GM10248 (cell line): ENCODE measurements around the gene BIRC3.
"Not testable (repeated sequence)": the region's sequence is repeated elsewhere in the genome, so short reads cannot be mapped to it uniquely, and the experiment has no call there.

Experiments
- CTCF ChIA-PET: fragments of 300-600 bp; sonication (Branson Sonifier 250); formaldehyde crosslinking; extraction: SDS; loops from one replicate; lab custom pipeline; 2021; ENCODE audit warnings: antibody characterized with exemption; lab: Yijun Ruan, JAX
- POLR2A ChIA-PET: fragments of 350-650 bp; sonication (Branson Sonifier 250); formaldehyde crosslinking; extraction: SDS; loops from one replicate; lab custom pipeline; 2020; ENCODE audit warnings: antibody characterized with exemption; lab: Yijun Ruan, JAX
- DNase-seq: peaks from one replicate; pipeline ENCODE4 v3.0.0; 2012; ENCODE audit errors: extremely low spot score
- CTCF ChIP-seq: IDR thresholded peaks from 2 replicates; pipeline ENCODE4 v1.5.1; 2012; ENCODE audit warnings: mild to moderate bottlenecking, low read depth; ENCODE audit errors: extremely low read depth, missing control alignments, control extremely low read depth

The BIRC3 gene

DNA sequence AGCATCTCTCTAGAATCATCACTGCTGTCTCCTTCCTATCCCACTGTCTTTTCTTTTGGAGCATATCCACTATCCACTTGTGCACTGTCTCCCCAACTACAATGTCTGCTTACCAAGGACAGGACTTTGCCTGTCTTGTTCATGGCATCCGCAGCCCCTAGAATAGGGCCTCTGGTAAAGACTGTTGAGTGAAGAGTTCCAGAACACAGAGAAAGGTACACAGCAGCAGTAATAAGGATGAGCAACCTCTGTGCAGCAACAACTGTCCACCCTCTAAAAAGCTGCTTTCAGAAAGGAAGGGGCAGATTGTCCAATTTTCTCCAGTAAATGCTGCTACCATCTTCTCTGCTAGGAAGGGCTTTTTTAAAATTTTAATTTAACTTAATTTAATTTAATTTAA is 25.5 kb upstream of the BIRC3 start:
- ChIA-PET POLR2A (no interaction called here), CTCF (interaction anchor here (1.0 to 9.7 kb wide), 8 partner anchors 12 to 374 kb away, joined by 3 to 159 read pairs (median 6); partner anchors contain the start of gene BIRC3)
- DNase-seq, result no peak
- no peak for TF ChIP-seq CTCF

GRCh38 chr11:102292933-102293332 is 24.4 kb upstream of the BIRC3 start:
- POLR2A ChIA-PET, result no interaction called here
- no peak for TF ChIP-seq CTCF
- CTCF ChIA-PET, result interaction anchor here (0.9 to 9.7 kb wide), 22 partner anchors 9 to 373 kb away, joined by 3 to 159 read pairs (median 6); partner anchors contain the start of gene BIRC3

GRCh38 chr11:102293873-102294601 is 23.2 kb upstream of the BIRC3 start:
- TF ChIP-seq CTCF, result peak; percentile 81
- ChIA-PET CTCF (interaction anchor here (0.7 to 9.7 kb wide), 38 partner anchors 8 to 372 kb away, joined by 3 to 159 read pairs (median 4); partner anchors contain the start of gene BIRC3), POLR2A (interaction anchor here (0.7 kb wide), 1 partner anchor 330 kb away, joined by 3 read pairs; no protein-coding TSS in a partner anchor)
- peak; percentile 64 for DNase-seq

More at GRCh38 chr11:102292933-102293332, 24.4 kb upstream of the BIRC3 start:
- no peak for DNase-seq

DNA sequence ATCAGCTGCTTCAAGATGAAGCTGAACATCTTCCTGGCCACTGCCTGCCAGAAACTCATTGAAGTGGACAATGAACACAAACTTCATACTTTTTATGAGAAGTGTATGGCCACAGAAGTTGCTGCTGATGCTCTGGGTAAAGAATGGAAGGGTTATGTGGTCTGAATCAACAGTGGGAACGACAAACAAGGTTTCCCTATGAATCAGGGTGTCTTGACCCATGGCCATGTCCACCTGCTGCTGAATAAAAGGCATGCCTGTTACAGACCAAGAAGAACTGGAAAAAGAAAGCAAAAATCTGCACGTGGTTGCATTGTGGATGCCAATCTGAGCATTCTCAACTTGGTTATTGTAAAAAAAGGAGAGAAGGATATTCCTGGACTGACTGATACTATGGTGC is 22.2 kb upstream of the BIRC3 start:
- no peak for TF ChIP-seq CTCF
- POLR2A ChIA-PET, result no interaction called here

DNA sequence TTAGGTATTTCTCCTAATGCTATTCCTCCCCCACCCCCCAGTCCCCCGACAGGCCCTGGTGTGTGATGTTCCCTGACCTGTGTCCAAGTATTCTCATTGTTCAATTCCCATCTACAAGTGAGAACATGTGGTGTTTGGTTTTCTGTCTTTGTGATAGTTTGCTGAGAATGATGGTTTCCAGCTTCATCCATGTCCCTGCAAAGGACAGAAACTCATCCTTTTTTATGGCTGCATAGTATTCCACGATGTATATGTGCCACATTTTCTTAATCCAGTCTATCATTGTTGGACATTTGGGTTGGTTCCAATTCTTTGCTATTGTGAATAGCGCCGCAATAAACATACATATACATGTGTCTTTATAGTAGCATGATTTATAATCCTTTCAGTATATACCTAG is 20.5 kb upstream of the BIRC3 start:
- DNase-seq, POLR2A ChIA-PET: not testable (repeated sequence)
- CTCF ChIA-PET, result interaction anchor here (1.2 to 9.7 kb wide), 8 partner anchors 10 to 370 kb away, joined by 3 to 159 read pairs (median 34); partner anchors contain the start of gene BIRC3

More for the DNA sequence above, 22.2 kb upstream of the BIRC3 start:
- DNase-seq, result no peak
- CTCF ChIA-PET, result interaction anchor here (0.9 to 9.7 kb wide), 25 partner anchors 11 to 371 kb away, joined by 3 to 159 read pairs (median 5); partner anchors contain the start of gene BIRC3

GRCh38 chr11:102300837-102301236 is 16.4 kb upstream of the BIRC3 start:
- POLR2A ChIA-PET, DNase-seq: not testable (repeated sequence)
- CTCF ChIA-PET, result interaction anchor here (0.8 to 1.4 kb wide), 3 partner anchors 9 to 66 kb away, joined by 3 to 4 read pairs (median 3); no protein-coding TSS in a partner anchor

DNA sequence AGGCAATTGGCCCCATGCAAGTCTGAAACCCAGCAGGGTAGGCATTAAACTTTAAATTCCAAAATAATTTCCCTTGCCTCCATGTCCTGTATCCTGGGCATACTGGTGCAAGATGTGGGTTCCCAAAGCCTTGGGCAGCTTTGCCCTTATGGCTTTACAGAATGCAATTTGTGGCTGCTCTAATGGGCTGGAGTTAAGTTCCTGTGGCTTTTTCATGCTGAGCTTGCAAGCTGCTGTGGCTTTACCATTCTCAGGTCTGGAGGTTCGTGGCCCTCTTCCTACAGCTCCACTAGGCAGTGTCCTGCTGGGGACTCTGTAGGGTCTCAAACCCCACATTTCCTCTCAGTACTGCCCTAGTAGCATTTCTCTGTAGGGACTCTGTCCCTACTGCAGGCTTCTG is 15.0 kb upstream of the BIRC3 start:
- TF ChIP-seq CTCF, result no peak
- ChIA-PET POLR2A (no interaction called here), CTCF (interaction anchor here (0.6 to 1.4 kb wide), 4 partner anchors 8 to 15 kb away, joined by 3 read pairs; no protein-coding TSS in a partner anchor)
- no peak for DNase-seq
